ENCODE results near the gene CDNF.
"Not testable (repeated sequence)": the region's sequence is repeated elsewhere in the genome, so short reads cannot be mapped to it uniquely, and the experiment has no call there.

CDNF gene

GRCh38 chr10:14838582-14839304, 906 bp upstream of the CDNF start:
- peak; percentile 8 for DNase-seq (ENCODE audit: low spot score)

- DNase-seq (ENCODE audit: low spot score): peak; percentile 67
Measured at GRCh38 chr10:14837003-14837756, 657 bp downstream of the CDNF start.

- no peak for DNase-seq (ENCODE audit: low spot score)
Measured at GRCh38 chr10:14836208-14836607, 1.6 kb downstream of the CDNF start.

- DNase-seq (ENCODE audit: low spot score): no peak
Measured at GRCh38 chr10:14833106-14833505, 4.7 kb downstream of the CDNF start.

GRCh38 chr10:14826076-14826829, 11.6 kb downstream of the CDNF start:
- DNase-seq (ENCODE audit: low spot score): no peak

- no peak for DNase-seq (ENCODE audit: low spot score)
Measured at GRCh38 chr10:14823966-14824365, 13.9 kb downstream of the CDNF start.

- peak; percentile 80 for DNase-seq (ENCODE audit: low spot score)
Measured at GRCh38 chr10:14822879-14823755, 14.7 kb downstream of the CDNF start.

GRCh38 chr10:14821635-14822375, 16.0 kb downstream of the CDNF start:
- no peak for DNase-seq (ENCODE audit: low spot score)

- no peak for DNase-seq (ENCODE audit: low spot score)
Measured at GRCh38 chr10:14820775-14821154, 17.1 kb downstream of the CDNF start.

GRCh38 chr10:14820010-14820774, 17.6 kb downstream of the CDNF start:
- no peak for DNase-seq (ENCODE audit: low spot score)

- not testable (repeated sequence) for DNase-seq (ENCODE audit: low spot score)
Measured at GRCh38 chr10:14816717-14817116, 21.1 kb downstream of the CDNF start.

- no peak for DNase-seq (ENCODE audit: low spot score)
Measured at GRCh38 chr10:14815681-14816080, 22.2 kb downstream of the CDNF start.

- DNase-seq (ENCODE audit: low spot score): no peak
Measured at GRCh38 chr10:14812271-14812670, 25.6 kb downstream of the CDNF start.

- no peak for DNase-seq (ENCODE audit: low spot score)
Measured at GRCh38 chr10:14810969-14811953, 26.6 kb downstream of the CDNF start.

- no peak for DNase-seq (ENCODE audit: low spot score)
Measured at GRCh38 chr10:14806318-14806717, 31.5 kb downstream of the CDNF start.

- no peak for DNase-seq (ENCODE audit: low spot score)
Measured at GRCh38 chr10:14803827-14804226, 34.0 kb downstream of the CDNF start.

- DNase-seq (ENCODE audit: low spot score): no peak
Measured at GRCh38 chr10:14801723-14802122, 36.1 kb downstream of the CDNF start.

- no peak for DNase-seq (ENCODE audit: low spot score)
Measured at GRCh38 chr10:14800397-14800796, 37.4 kb downstream of the CDNF start.

- DNase-seq (ENCODE audit: low spot score): no peak
Measured at GRCh38 chr10:14798636-14799035, 39.2 kb downstream of the CDNF start.

Data from pons (tissue), 1 donor.